Adrenal gland (tissue), 12 donors: ENCODE results near the gene IRGC. TPM values are rescaled to one million over a fixed set of nuclear protein-coding genes. Genes with fewer than 3 reads are reported as not detected.
"Not testable (repeated sequence)": the region's sequence is repeated elsewhere in the genome, so short reads cannot be mapped to it uniquely, and the experiment has no call there.

Source experiments
- DNase-seq, 7 donors: peaks; one replicate each; pipeline ENCODE4 v3.0.0-alpha.2; 2019 to 2020
- H3K27ac ChIP-seq, 5 donors: fragments of 200-600 bp; sonication (generic) in 4 of 5; 1 replicate in 3 of 5; 2 replicates in 2 of 5; pipeline versions ENCODE4 v1.5.1 to v1.8.0; 2016 to 2020; ENCODE audit warnings: mild to moderate bottlenecking in 1 of 5
- H3K27me3 ChIP-seq: fragments of 200-600 bp; 2 replicates; pipeline ENCODE4 v1.8.0; 2021
- H3K36me3 ChIP-seq, 2 donors: fragments of 200-600 bp; replicated peaks in 1 of 2; 1 replicate in 1 of 2; 2 replicates in 1 of 2; pipeline versions ENCODE4 v1.5.1 to v1.8.0; 2018 to 2022
- H3K4me1 ChIP-seq, 2 donors: fragments of 200-600 bp; replicated peaks in 1 of 2; 1 replicate in 1 of 2; 2 replicates in 1 of 2; pipeline versions ENCODE4 v1.5.1 to v1.8.0; 2018 to 2021
- H3K4me3 ChIP-seq, 4 donors: fragments of 200-600 bp; sonication (generic) in 3 of 4; one replicate each; pipeline ENCODE4 v1.5.1; 2016 to 2018
- H3K9me3 ChIP-seq, 3 donors: fragments of 200-600 bp; sonication (generic) in 1 of 3; replicated peaks in 1 of 3; 1 replicate in 2 of 3; 2 replicates in 1 of 3; pipeline versions ENCODE4 v1.5.1 to v1.8.0; 2016 to 2021
- CTCF ChIP-seq, 6 experiments: fragments of 450-650 bp in 4 of 6; fragments of 200-600 bp in 2 of 6; sonication (generic) in 1 of 6; IDR thresholded peaks; 1 replicate in 5 of 6; 2 replicates in 1 of 6; pipeline versions ENCODE4 v1.5.1 to v1.8.0; 2016 to 2021; ENCODE audit warnings: antibody characterized with exemption in 6 of 6, mild to moderate bottlenecking in 2 of 6, moderate library complexity in 1 of 6
- POLR2A ChIP-seq, 2 donors: fragments of 450-650 bp; IDR thresholded peaks; one replicate each; pipeline ENCODE4 v1.6.1; 2017; ENCODE audit warnings: antibody characterized with exemption in 2 of 2, mild to moderate bottlenecking in 2 of 2, moderate library complexity in 1 of 2
- WGBS, 4 donors: extraction: QIAGEN DNeasy Blood & Tissue Kit in 2 of 4; methylation state at CpG; one replicate each; pipeline versions ENCODE4 v1.1.5 to v1.1.7; 2013 to 2017; 5-methylcytosine and 5-hydroxymethylcytosine counted together
- intact Hi-C, 2 donors: fragments of 100-400 bp; cut with DNase I; formaldehyde crosslinking; loops; one replicate each; pipeline versions ENCODE4 v1.14.1 to v1.15.0; 2022 to 2023
- polyA plus RNA-seq, 3 donors: library from polyadenylated mRNA; stranded (reverse); fragments of 200-250 nt in 2 of 3; fragments of 350-450 nt in 1 of 3; fragmentation: Illumina TruSeq in 1 of 3; extraction: RNeasy Lipid Tissue Mini Kit (QIAGEN cat#74804) in 1 of 3; gene quantifications; one replicate each; pipeline ENCODE4 v1.2.3, GENCODE V29; 2013 to 2014
- total RNA-seq, 9 donors: library from RNA; depleted of rRNA in 4 of 9; stranded (reverse); fragments of >200 nt in 4 of 9; fragments of 120-200 nt in 1 of 9; fragmentation: NEBNext Ultra II Directional in 1 of 9; extraction: Animal tissue kit (Norgen Biotek cat#: 25700) in 1 of 9; gene quantifications; one replicate each; pipeline versions ENCODE4 v1.1.0 to v1.2.4, GENCODE V29; 2013 to 2023
- donor health status: healthy with polysubstance abuse.
- donor health status: Bipolar disorder and iron deficiency.
- donor health status: DM: yes; HTN: yes; CAD: no.
- donor health status: DM: no; HTN: no; CAD: no.
- donor health status: DM: no; HTN: no; CAD: no.
- donor health status: DM: yes; HTN: yes; CAD: no.

IRGC gene
- total and polyA plus RNA-seq, 12 donors, result not detected

GRCh38 chr19:43760941-43761340, 45.1 kb downstream of the IRGC start:
- 84 to 88% (median 85%) methylated on average over 4 of the region's 4 CpGs for WGBS, 4 donors
- Histone ChIP-seq H3K27ac (no peak overlapping the region), H3K27me3 (no peaks in the 10 kb centered on the region), H3K4me1 (peaks cover 4 to 24% of the 10 kb centered on the region in 2 donors), H3K36me3 (no peaks in the 10 kb centered on the region), H3K4me3 (no peak overlapping the region), H3K9me3 (no peaks in the 10 kb centered on the region)
- TF ChIP-seq CTCF (IDR thresholded peaks at IDR 0.05), result no peak
- no peak for TF ChIP-seq POLR2A (IDR thresholded peaks at IDR 0.05)
- intact Hi-C loops, result no loop called here
- no peak for DNase-seq

- intact Hi-C loops, result no loop called here
- DNase-seq, result no peak
- TF ChIP-seq CTCF (IDR thresholded peaks at IDR 0.05) (no peak), POLR2A (IDR thresholded peaks at IDR 0.05) (no peak)
Measured at GRCh38 chr19:43762814-43763213, 46.9 kb downstream of the IRGC start.

GRCh38 chr19:43763473-43763939, 47.6 kb downstream of the IRGC start:
- peak in 4 of 7 donors; percentile 41 to 56 (median 48) for DNase-seq
- H3K36me3 ChIP-seq, result no peaks in the 10 kb centered on the region
- no peak overlapping the region for H3K4me3 ChIP-seq
- intact Hi-C loops, result no loop called here
- no peaks in the 10 kb centered on the region for H3K27me3 ChIP-seq
- WGBS, 4 donors, result 33 to 39% (median 35%) methylated on average over 3 of the region's 3 CpGs
- no peaks in the 10 kb centered on the region for H3K9me3 ChIP-seq
- no peak for TF ChIP-seq CTCF (IDR thresholded peaks at IDR 0.05)
- peak in 1 of 2 donors; percentile 8 for TF ChIP-seq POLR2A (IDR thresholded peaks at IDR 0.05)
- H3K4me1 ChIP-seq, result peaks cover 4 to 24% of the 10 kb centered on the region in 2 donors
- H3K27ac ChIP-seq, result peak overlapping the region in 3 of 5 donors; percentile 57 to 85 (median 67)

More at GRCh38 chr19:43762814-43763213, 46.9 kb downstream of the IRGC start:
- peaks cover 4 to 24% of the 10 kb centered on the region in 2 donors for H3K4me1 ChIP-seq
- peak overlapping the region in 1 of 5 donors; percentile 85 for H3K27ac ChIP-seq
- no peaks in the 10 kb centered on the region for H3K9me3 ChIP-seq
- 83 to 89% (median 87%) methylated on average over 3 of the region's 3 CpGs for WGBS, 4 donors
- no peaks in the 10 kb centered on the region for H3K27me3 ChIP-seq
- H3K36me3 ChIP-seq, result no peaks in the 10 kb centered on the region
- H3K4me3 ChIP-seq, result no peak overlapping the region

GRCh38 chr19:43764684-43765083, 48.8 kb downstream of the IRGC start:
- DNase-seq, H3K9me3 ChIP-seq, H3K27me3 ChIP-seq, H3K4me3 ChIP-seq, intact Hi-C loops, H3K36me3 ChIP-seq: not testable (repeated sequence)
- Histone ChIP-seq H3K27ac (peak overlapping the region in 4 of 5 donors; percentile 28 to 90 (median 72)), H3K4me1 (peaks cover 4 to 24% of the 10 kb centered on the region in 2 donors)
- WGBS, 4 donors, result 56 to 69% (median 68%) methylated on average over 5 to 8 of the region's 8 CpGs
